Activated CD4-positive, alpha-beta T cell treated with anti-CD3 and anti-CD28 coated beads, Interleukin-2, amount 50 U/mL, for 4 hours (primary cell): ENCODE data around the gene ZNF587.
"Not testable (repeated sequence)": the region's sequence is repeated elsewhere in the genome, so short reads cannot be mapped to it uniquely, and the experiment has no call there.

Experiments used
- DNase-seq, 2 experiments: peaks; one replicate each; pipeline ENCODE4 v3.0.0-alpha.2; 2020

ZNF587 gene

DNA sequence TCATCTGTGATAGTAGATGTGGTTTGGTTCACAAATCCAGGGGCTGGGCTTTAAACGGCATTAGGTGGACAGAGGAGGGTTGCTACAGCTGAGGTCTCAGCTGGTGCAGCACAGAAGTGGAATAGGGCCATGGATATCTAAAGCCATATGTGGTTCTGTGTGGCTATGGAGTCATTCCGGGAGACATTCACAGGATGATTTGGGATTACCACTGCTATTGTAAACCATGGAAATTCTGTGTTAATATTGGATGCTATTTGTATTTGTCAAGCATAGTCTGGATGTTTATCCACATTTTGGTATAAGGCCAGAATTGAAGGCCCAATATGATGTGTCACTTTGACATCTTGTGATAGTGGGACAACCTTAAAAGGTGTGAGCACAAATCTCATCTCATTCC lies 26.5 kb upstream of the ZNF587 start:
- not testable (repeated sequence) for DNase-seq

DNA sequence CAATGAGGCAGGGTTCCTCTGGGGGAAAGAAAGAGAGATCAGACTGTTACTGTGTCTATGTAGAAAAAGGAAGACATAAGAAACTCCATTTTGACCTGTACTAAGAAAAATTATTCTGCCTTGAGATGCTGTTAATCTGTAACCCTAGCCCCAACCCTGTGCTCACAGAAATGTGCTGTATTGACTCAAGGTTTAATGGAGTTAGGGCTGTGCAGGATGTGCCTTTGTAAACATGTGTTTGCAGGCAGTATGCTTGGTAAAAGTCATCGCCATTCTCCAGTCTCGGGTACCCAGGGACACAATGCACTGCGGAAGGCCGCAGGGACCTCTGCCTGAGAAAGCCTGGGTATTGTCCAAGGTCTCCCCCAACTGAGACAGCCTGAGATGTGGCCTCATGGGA lies 26.1 kb upstream of the ZNF587 start:
- DNase-seq = not testable (repeated sequence)

DNA sequence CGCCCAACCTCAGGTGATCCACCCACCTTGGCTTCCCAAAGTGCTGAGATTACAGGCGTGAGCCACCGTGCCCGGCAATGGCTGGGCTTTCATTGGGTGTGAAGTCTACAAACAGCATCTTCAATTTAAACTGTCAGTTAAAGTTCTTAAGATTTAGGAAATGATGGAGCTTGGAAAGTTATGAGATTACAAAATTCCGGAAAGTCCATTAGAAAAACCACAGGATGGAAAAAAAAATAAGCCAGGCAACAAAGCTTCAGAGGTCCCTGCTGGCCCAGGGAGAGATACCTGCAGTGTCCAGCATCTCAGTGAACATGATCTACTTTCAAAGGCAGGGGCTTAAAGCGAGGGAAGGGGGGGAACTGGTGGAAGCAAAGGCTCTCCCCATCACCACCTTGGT lies 24.1 kb upstream of the ZNF587 start:
- DNase-seq = no peak

DNA sequence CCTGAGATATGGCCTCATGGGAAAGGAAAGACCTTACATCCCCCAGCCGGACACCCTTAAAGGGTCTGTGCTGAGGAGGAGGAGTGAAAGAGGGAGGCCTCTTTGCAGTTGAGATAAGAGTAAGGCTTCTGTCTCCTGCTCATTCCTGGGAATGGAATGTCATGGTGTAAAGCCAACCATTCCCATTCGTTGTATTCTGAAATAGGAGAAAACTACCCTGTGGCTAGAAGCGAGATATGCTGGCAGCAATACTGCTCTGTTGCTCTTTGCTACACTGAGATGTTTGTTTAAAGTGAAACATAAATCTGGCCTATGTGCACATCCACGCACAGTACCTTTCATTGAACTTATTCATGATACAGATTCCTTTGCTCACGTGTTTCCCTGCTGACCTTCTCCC lies 20.3 kb upstream of the ZNF587 start:
- no peak for DNase-seq

DNA sequence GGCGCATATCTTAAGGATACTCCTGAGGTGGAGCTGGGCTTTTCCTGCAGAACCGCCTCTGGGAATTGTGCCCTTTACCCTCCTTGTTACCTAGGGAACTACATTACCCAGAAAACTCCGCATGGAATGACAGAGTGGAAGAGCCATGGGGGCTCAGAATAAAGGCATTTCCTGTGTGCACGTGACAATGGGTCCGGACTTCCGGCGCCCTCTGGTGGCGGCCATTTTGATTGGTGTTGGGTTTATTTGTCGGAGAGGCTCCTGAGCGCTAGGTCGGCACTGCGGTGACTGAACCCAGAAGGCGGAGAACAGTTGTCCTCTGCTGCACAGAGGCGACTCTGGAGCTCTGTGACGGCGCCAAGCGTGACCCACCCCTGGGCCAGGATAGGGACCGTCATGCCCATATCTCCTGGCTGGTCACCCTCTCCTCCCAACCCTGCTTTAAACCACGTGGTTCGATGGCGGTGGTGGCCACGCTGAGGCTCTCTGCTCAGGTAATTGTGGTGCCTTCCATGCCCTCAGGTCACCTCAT lies 19.5 kb upstream of the ZNF587 start, which contains the start of gene ZNF587B:
TSS of gene ZNF587B (plus strand) at position 229 of the 532 bp plus-strand sequence. CDS start at position 459, 230 bp downstream.
- DNase-seq = peak; percentile 21 to 23

DNA sequence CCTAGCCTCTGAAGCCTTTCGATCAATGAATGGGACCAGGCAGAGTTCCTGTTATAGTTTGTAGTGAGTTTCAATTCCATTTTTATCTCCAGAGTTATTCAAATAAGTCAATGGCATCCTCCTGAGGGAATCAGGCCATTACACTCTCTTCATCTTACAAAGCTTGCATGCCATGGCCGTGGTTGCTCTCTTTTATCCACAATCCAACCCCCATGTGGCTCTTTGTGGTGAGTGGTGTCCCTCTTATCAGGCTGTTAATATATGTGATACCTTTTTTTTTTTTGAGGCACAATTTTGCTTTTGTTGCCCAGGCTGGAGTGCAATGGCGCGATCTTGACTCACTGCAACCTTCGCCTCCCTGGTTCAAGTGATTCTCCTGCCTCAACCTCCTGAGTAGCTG lies 12.7 kb upstream of the ZNF587 start:
- not testable (repeated sequence) for DNase-seq

DNA sequence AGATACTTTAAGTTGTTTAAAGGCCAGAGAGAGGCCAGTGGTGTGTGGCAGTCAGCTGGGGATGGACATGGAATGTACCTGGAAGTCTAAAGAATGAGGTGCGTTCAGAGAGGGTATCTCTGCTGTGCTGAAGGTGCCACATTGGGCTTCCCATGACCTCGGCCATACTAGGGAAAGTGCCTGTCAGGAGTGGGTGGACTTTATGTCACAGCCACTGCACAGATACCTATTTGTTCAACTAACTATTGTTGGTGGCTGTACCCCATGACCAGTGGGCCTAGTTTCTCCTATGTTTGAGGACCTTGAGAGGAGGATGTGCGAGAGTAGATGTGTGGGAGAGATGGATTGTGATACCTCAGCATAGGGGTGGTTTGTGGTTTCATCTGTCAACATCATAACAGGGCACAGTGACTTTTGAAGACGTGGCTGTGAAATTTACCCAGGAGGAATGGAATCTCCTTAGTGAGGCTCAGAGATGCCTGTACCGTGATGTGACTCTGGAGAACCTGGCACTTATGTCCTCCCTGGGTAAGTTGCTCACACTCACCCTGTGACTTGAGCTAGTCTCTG lies 11.0 kb upstream of the ZNF587 start:
- DNase-seq = not testable (repeated sequence)

DNA sequence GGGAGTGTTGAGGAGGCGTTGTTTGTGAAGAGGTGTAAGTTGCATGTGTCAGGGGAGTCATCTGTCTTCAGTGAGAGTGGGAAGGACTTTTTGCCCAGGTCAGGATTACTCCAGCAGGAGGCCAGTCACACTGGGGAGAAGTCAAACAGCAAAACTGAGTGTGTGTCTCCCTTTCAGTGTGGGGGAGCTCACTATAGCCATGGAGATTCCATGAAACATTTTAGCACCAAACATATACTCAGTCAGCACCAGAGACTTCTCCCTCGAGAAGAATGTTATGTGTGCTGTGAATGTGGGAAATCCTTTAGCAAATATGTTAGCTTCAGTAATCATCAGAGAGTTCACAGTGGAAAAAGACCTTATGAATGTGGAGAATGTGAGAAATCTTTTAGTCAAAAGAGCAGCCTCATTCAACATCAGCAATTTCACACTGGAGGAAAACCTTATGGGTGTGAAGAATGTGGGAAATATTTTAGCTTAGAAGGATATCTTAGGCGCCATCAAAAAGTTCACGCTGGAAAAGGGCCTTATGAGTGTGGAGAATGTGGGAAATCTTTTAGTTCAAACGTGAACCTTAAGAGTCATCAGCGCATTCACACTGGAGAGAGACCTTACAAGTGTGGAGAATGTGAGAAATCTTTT lies 8.4 kb upstream of the ZNF587 start:
- no peak for DNase-seq

DNA sequence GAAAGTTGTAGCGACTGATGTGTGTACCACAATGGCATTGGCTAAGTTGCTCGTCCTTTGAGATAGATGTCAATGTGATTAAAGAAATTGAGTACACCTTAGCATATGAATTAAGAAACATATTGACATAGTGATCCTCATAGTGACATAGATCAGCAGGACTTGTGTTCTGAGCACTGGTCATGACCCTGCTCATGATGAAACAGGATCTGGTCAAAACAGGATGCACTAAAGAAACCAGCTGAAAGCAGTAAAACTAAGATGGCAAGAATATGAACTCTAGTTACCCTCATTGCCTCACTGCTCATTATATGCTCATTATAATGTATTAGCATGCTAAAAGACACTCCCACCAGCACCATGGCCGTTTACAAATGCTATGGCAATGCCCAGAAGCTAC lies 2.5 kb upstream of the ZNF587 start:
- DNase-seq = not testable (repeated sequence)

DNA sequence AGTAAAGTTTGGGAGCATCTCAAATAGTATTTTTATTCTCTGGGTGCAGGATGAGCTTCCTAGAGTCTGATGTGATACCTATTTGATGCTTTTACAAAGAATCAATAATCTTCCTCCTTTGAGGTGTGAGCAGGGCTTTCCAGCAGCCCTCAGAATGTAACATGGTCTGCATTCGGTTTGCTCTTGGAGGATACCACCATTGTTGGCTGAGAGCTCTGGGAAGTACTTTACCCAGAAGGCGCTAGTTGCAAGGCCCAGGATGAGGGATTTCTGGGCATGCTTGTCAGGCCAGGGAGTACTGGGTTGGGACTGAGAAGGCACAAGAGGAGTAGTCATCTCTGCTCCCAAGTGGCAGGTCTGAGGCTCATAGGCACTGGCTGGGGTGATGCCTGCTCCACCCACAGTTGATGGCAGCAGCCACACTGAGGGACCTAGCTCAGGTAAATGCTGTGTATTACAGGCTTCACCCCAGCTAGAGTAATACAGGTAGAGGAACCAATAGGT lies 445 bp upstream of the ZNF587 start:
- not testable (repeated sequence) for DNase-seq

DNA sequence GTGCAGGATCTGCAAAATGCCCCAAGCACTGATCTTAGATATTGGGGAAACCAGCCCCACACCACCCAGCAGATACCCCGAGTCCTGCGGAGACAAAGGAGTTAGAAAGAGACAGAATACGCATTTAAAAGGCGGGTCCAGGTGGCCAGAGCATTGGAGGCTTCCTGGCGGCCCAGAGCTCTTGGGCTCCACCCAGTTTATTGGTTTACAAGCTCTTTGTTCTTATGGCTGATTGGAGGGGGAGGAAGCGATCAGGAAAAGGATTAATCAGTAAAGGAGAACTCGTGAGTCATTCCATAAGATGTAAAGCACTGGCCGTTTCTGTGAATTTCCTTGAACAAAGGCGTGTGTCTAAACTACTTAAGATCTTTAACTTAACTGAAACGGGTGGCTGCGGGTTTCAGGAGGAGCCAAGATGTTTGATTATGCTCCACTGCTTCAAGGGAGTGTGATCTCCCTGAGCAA lies 926 bp downstream of the ZNF587 start:
- DNase-seq = no peak

DNA sequence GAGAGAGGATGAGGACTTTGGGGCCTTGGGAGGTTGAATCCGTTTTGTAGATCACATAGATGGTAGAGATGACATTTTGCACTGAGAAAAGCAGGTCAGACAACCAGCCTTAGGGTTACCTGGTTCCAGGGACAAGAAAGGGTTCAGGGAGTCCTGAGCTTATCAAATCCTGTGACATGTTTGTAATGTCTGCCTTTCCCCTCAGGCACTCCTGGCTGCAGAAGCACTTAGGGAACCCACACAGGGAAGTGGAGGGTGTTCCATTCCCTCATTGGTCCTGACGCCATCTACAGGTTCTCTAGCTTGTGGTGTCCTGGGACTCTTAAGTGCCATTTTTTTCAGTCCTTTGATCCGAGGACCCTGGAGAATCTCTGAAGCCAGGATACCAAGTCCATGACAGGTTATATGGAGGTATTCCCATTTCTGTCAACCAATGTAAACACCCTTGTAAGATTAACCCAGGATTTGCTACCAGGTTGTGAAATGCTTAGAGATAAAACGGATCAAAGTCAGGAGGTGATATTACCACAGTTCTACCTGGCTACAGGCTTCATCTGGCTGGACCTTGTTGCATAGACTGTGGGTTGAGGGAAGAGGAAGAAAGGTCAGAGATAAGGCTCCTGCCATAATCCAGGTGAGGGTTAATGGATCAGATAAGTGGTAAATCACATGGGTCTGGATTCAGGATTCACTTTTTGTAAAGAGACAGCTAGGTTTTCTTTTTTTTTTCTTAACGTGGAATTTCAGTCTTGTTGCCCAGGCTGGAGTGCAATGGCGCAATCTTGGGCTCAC lies 2.3 kb downstream of the ZNF587 start:
- not testable (repeated sequence) for DNase-seq

DNA sequence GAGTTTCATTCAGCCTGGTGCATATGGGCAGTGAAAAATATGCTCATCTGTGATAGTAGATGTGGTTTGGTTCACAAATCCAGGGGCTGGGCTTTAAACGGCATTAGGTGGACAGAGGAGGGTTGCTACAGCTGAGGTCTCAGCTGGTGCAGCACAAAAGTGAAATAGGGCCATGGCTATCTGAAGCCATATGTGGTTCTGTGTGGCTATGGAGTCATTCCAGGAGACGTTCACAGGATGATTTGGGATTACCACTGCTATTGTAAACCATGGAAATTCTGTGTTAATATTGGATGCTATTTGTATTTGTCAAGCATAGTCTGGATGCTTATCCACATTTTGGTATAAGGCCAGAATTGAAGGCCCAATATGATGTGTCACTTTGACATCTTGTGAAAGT lies 4.5 kb downstream of the ZNF587 start:
- DNase-seq = not testable (repeated sequence)

DNA sequence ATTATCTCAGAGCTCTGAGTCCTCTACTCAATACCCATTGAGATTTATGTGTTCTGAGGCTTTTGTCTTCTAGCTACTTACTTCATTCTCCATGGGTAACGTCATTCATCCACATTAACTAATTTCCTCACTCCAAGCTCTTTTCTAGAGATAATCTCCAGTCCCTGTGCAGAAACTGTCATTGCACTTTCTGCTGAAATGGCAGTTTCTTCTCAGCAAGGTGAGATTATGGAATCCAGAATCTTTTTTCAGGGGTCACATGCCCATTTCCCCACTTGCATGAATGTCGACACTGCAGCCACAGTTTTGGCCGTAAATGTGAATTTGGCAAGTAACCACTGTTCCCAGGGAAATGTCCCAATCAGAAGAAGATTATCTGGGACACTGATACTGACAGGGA lies 12.7 kb downstream of the ZNF587 start:
- not testable (repeated sequence) for DNase-seq

DNA sequence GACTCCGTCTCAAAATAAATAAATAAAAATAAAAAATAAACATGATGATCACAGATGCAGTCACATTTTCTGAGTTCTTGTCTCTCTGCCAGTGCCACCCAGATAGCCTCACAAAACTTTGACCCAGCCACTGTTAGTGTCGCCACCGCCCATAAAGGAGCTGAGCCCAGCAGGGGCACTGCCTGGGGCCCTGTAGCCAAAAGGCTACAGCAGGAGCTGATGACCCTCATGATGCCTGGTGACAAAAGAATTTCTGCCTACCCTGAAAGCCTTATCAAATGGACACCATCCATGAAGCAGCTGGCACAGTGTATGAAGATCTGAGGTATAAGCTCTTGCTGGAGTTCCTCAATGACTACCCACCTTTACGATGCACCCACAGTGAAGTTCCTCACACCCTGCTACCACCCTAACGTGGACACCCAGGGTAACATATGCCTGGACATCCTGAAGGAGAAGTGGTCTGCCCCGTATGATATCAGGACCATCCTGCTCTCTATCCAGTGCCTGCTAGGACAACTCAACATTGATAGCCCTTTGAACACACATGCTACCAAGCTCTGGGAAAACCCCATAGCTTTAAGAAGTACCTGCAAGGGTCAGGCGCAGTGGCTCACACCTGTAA lies 18.3 kb downstream of the ZNF587 start:
- no peak for DNase-seq

DNA sequence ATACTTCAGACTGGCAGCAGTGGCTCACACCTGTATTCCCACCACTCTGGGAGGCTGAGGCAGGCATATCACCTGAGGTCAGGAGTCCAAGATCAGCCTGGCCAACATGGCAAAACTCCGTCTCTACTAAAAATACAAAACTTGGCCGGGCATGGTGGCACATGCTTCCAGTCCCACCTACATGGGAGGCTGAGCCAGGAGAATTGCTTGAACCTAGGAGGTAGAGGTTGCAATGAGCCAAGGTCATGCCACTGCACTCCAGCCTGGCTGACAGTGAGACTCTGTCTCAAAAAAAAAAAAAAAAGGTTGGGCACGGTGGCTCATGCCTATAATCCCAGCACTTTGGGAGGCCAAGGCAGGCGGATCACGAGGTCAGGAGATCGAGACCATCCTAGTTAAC lies 20.0 kb downstream of the ZNF587 start:
- not testable (repeated sequence) for DNase-seq

DNA sequence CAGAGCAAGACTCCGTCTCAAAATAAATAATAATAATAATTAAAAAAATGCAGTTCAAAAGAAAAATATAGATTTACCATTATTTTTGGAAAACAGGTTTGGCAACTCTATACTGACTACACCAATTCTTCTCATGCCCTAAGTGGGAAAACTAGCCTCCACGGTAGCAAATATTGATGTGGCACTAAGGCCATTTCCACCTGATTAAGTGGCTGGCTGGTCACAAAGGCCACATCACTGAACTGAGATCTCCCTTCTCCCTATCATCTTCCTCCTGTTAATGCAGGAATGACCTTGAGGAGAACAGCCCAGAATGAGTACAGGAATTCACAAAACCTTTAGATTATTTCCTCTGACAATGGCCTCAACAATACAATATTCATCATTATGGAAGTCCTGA lies 20.6 kb downstream of the ZNF587 start:
- DNase-seq = no peak

DNA sequence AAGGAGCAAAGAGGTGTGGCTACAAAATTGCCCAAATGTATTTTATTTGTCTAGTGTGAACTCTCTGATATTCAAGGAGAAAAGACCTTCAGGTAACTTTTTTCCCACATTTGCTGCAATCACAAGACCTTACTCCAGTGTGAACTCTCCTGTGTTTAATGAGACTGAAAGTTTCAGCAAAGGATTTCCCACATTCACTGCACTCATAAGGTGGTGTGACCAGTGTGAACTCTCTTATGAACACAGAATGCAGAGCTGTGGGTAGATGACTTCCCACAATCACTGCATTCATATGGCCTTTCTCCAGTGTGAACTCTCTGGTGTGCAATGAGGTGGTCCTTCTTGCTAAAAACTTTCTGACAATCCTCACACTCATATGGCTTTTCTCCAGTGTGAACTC lies 22.8 kb downstream of the ZNF587 start:
- no peak for DNase-seq

DNA sequence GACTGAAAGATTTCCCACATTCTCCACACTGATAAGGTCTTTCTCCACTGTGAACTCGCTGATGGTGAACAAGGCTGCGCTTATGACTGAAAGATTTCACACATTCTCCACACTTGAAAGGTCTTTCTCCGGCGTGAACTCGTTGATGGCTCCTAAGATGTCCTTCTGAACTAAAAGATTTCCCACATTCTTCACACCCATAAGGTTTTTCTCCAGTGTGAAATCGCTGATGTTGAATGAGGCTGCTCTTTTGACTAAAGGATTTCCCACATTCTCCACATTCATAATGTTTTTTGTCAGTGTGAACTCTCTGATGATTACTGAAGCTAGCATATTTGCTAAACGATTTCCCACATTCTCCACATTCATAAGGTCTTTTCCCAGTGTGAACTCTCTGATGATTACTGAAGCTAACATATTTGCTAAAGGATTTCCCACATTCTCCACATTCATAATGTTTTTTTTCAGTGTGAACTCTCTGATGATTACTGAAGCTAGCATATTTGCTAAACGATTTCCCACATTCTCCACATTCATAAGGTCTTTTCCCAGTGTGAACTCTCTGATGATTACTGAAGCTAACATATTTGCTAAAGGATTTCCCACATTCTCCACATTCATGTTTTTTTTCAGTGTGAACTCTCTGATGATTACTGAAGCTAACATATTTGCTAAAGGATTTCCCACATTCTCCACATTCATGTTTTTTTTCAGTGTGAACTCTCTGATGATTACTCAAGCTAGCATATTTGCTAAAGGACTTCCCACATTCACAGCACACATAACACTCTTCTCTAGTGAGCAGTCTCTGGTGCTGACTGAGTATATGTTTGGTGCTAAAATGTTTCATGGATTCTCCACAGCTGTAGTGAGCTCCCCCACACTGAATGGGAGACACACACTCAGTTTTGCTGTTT lies 24.5 kb downstream of the ZNF587 start:
- not testable (repeated sequence) for DNase-seq

DNA sequence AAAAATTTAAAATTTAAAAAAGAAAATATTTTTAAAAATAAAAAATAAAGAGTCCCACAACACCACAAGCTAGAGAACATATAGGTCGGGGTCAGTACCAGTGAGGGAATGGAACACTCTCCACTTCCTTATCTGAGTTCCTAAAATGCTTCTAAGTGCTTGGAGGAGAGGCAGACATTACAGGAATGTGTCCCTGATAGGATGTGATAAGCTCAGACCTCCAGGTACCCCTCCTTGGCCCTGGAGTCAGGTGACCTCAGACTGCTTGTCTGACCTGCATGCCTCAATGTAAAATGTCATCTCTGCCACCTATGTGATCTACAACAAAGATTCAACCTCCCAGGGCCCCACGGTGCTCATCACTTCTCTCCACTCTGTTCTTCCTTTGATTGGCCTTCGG lies 36.4 kb downstream of the ZNF587 start:
- DNase-seq = no peak

DNA sequence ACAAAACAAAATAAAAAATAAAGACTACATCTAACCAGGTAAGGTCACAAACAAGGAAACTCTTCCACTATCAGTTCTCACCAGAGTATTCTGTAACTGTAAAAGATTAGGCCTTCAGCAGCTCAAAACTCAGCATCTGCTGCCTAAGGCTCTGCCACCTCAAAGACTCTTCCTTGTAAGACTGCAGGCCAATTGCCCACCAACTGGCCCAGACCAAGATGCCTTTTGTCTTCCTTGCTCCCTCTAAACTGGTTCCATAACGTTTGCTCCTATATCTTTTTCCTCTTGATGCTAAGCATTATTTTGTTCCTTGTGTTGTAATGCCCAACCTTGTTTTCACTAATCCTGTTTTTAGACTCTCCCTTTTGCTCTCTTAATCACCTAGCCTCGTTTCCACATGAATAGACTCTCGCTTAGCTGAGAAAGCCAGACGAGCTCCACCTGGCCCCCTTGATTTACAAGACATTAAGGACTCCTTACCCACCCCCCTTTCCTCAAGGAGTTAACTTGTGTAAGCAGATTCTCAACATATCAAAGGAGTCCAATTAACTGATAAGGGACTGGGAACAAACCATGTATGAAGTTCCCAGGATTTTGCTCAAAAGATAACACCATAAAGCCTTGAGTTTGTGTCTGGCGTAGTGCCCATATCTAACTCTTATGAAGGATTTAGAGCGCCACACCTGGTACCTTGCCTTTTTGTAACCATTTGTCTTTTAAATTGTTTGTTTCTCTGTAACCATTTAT lies 37.7 kb downstream of the ZNF587 start:
- DNase-seq = no peak
